HEK293 (cell line): ENCODE results near the gene TENT4A.

Experiments
- CTCF ChIA-PET: fragments of 350-600 bp; formaldehyde crosslinking; extraction: SDS; loops from one replicate; lab custom pipeline; 2021; ENCODE audit warnings: antibody characterized with exemption; lab: Yijun Ruan, JAX
- POLR2A ChIA-PET: fragments of 300-600 bp; formaldehyde crosslinking; extraction: SDS; loops from one replicate; lab custom pipeline; 2020; ENCODE audit warnings: antibody characterized with exemption, inconsistent platforms; lab: Yijun Ruan, JAX
- H3K27ac ChIP-seq: fragments of 200-500 bp; sonication (Bioruptor generic); 2 replicates; pipeline ENCODE4 v1.5.1; 2014; ENCODE audit warnings: low read depth, low read length, control low read depth, inconsistent platforms; ENCODE audit errors: extremely low read depth
- H3K36me3 ChIP-seq, 2 experiments: fragments of 200-500 bp in 1 of 2; sonication (Bioruptor generic) in 1 of 2; 1 replicate in 1 of 2; 2 replicates in 1 of 2; pipeline ENCODE4 v1.5.1; 2014 to 2017; ENCODE audit warnings: inconsistent platforms in 2 of 2, low read length in 2 of 2; ENCODE audit not compliant: control insufficient read depth in 2 of 2, insufficient read depth in 1 of 2
- H3K4me1 ChIP-seq: fragments of 200-500 bp; sonication (Bioruptor generic); 2 replicates; pipeline ENCODE4 v1.5.1; 2014; ENCODE audit warnings: mild to moderate bottlenecking, low read length, inconsistent platforms; ENCODE audit not compliant: control insufficient read depth, insufficient read depth
- H3K4me3 ChIP-seq: 2 replicates; pipeline ENCODE4 v1.5.1; 2011; ENCODE audit warnings: low read depth, mild to moderate bottlenecking, control low read depth, low read length, moderate library complexity
- H3K9me3 ChIP-seq: fragments of 200-500 bp; sonication (Bioruptor generic); 2 replicates; pipeline ENCODE4 v1.5.1; 2014; ENCODE audit warnings: low read depth, low read length, inconsistent platforms; ENCODE audit not compliant: control insufficient read depth, insufficient read depth
- BCL11B ChIP-seq: fragments of 450-650 bp; formaldehyde crosslinking; IDR thresholded peaks from 2 replicates; pipeline ENCODE4 v1.5.1; 2016; ENCODE audit warnings: low read depth, missing biosample characterization, missing genetic modification characterization
- GLI4 ChIP-seq: fragments of 450-650 bp; formaldehyde crosslinking; IDR thresholded peaks from 2 replicates; pipeline ENCODE4 v1.5.1; 2016; ENCODE audit warnings: missing biosample characterization, missing genetic modification characterization
- HOXC10 ChIP-seq: sonication (generic); formaldehyde crosslinking; IDR thresholded peaks from 2 replicates; pipeline ENCODE4 v1.8.1; 2023; ENCODE audit warnings: mild to moderate bottlenecking, missing genetic modification reagents
- PRDM6 ChIP-seq: fragments of 450-650 bp; formaldehyde crosslinking; IDR thresholded peaks from 2 replicates; pipeline ENCODE4 v1.5.1; 2017; ENCODE audit warnings: missing biosample characterization, missing genetic modification characterization
- RBAK ChIP-seq: fragments of 450-650 bp; formaldehyde crosslinking; IDR thresholded peaks from 2 replicates; pipeline ENCODE4 v1.5.1; 2016; ENCODE audit warnings: missing biosample characterization, missing genetic modification characterization
- SCRT1 ChIP-seq: fragments of 450-650 bp; formaldehyde crosslinking; IDR thresholded peaks from 2 replicates; pipeline ENCODE4 v1.5.1; 2016; ENCODE audit warnings: missing biosample characterization, missing genetic modification characterization, borderline replicate concordance
- ZBTB26 ChIP-seq: fragments of 450-650 bp; formaldehyde crosslinking; optimal IDR thresholded peaks from 2 replicates; pipeline ENCODE3; 2016; ENCODE audit warnings: missing biosample characterization, mild to moderate bottlenecking, missing genetic modification characterization
- ZBTB6 ChIP-seq: fragments of 450-650 bp; formaldehyde crosslinking; IDR thresholded peaks from 2 replicates; pipeline ENCODE4 v1.5.1; 2017; ENCODE audit warnings: missing biosample characterization, missing genetic modification characterization
- ZFHX2 ChIP-seq: fragments of 450-650 bp; formaldehyde crosslinking; conservative IDR thresholded peaks from 2 replicates; pipeline ENCODE4 v1.5.1; 2016; ENCODE audit warnings: missing biosample characterization, missing genetic modification characterization
- ZFP37 ChIP-seq: fragments of 450-650 bp; formaldehyde crosslinking; IDR thresholded peaks from 2 replicates; pipeline ENCODE4 v1.5.1; 2016; ENCODE audit warnings: missing biosample characterization, missing genetic modification characterization
- ZNF132 ChIP-seq: fragments of 450-650 bp; formaldehyde crosslinking; IDR thresholded peaks from 2 replicates; pipeline ENCODE4 v1.5.1; 2017; ENCODE audit warnings: missing biosample characterization, missing genetic modification characterization, borderline replicate concordance
- ZNF140 ChIP-seq: fragments of 450-650 bp; formaldehyde crosslinking; IDR thresholded peaks from 2 replicates; pipeline ENCODE4 v1.5.1; 2016; ENCODE audit warnings: missing biosample characterization, missing genetic modification characterization
- ZNF148 ChIP-seq: fragments of 450-650 bp; formaldehyde crosslinking; IDR thresholded peaks from 2 replicates; pipeline ENCODE4 v1.5.0; 2017; ENCODE audit warnings: missing biosample characterization, missing genetic modification characterization, borderline replicate concordance
- ZNF2 ChIP-seq: fragments of 450-650 bp; formaldehyde crosslinking; IDR thresholded peaks from 2 replicates; pipeline ENCODE4 v1.5.1; 2016; ENCODE audit warnings: missing biosample characterization, missing genetic modification characterization
- ZNF223 ChIP-seq: fragments of 450-650 bp; formaldehyde crosslinking; IDR thresholded peaks from 2 replicates; pipeline ENCODE4 v1.5.1; 2016; ENCODE audit warnings: missing biosample characterization, missing genetic modification characterization
- ZNF24 ChIP-seq: fragments of 450-650 bp; formaldehyde crosslinking; IDR thresholded peaks from 2 replicates; pipeline ENCODE4 v1.5.1; 2016; ENCODE audit warnings: missing biosample characterization, missing genetic modification characterization
- ZNF571 ChIP-seq: fragments of 450-650 bp; formaldehyde crosslinking; IDR thresholded peaks from 2 replicates; pipeline ENCODE4 v1.5.0; 2017; ENCODE audit warnings: missing biosample characterization, missing genetic modification characterization
- ZNF664 ChIP-seq: fragments of 450-650 bp; formaldehyde crosslinking; IDR thresholded peaks from 2 replicates; pipeline ENCODE4 v1.5.1; 2016; ENCODE audit warnings: missing biosample characterization, missing genetic modification characterization
- ZNF701 ChIP-seq: fragments of 450-650 bp; formaldehyde crosslinking; IDR thresholded peaks from 2 replicates; pipeline ENCODE4 v1.5.1; 2016; ENCODE audit warnings: missing biosample characterization, missing genetic modification characterization
- ZNF768 ChIP-seq: fragments of 450-650 bp; formaldehyde crosslinking; IDR thresholded peaks from 2 replicates; pipeline ENCODE4 v1.5.1; 2018; ENCODE audit warnings: missing biosample characterization, mild to moderate bottlenecking, missing genetic modification characterization
- ZNF776 ChIP-seq: fragments of 450-650 bp; formaldehyde crosslinking; IDR thresholded peaks from 2 replicates; pipeline ENCODE4 v1.5.0; 2017; ENCODE audit warnings: missing biosample characterization, missing genetic modification characterization, borderline replicate concordance

The TENT4A gene

GRCh38 chr5:6673963-6674362, 39.3 kb upstream of the TENT4A start (continued):
- no peak for TF ChIP-seq ZNF701 (tag by site-specific recombination)

GRCh38 chr5:6674421-6674820, 38.8 kb upstream of the TENT4A start:
- POLR2A ChIA-PET = no interaction called here
- no peak overlapping the region for H3K27ac ChIP-seq
- no peak for TF ChIP-seq ZFHX2 (tag by site-specific recombination)

GRCh38 chr5:6674886-6675285, 38.3 kb upstream of the TENT4A start:
- Histone ChIP-seq H3K27ac (no peak overlapping the region), H3K4me3 (no peak overlapping the region), H3K9me3 (no peaks in the 10 kb centered on the region), H3K36me3 (peaks cover 0 to 6% of the 10 kb centered on the region in 2 experiments; a peak in 1 of 3 replicates), H3K4me1 (no peaks in the 10 kb centered on the region)
- ChIA-PET POLR2A (no interaction called here), CTCF (no interaction called here)
- no peak for TF ChIP-seq ZNF664 (tag by site-specific recombination)
- TF ChIP-seq ZNF2 (tag by site-specific recombination) = no peak
- TF ChIP-seq ZNF223 (tag by site-specific recombination) = no peak
- TF ChIP-seq ZNF571 = no peak
- TF ChIP-seq ZBTB6 (tag by site-specific recombination) = no peak
- TF ChIP-seq ZFP37 (tag by site-specific recombination) = no peak
- no peak for TF ChIP-seq GLI4 (tag by site-specific recombination)
- TF ChIP-seq SCRT1 (tag by site-specific recombination) = no peak
- TF ChIP-seq BCL11B (tag by site-specific recombination) = no peak
- TF ChIP-seq ZNF24 (tag by site-specific recombination) = no peak
- TF ChIP-seq PRDM6 = no peak
- no peak for TF ChIP-seq RBAK (tag by site-specific recombination)
- no peak for TF ChIP-seq ZNF132
- no peak for TF ChIP-seq ZNF776 (tag by site-specific recombination)
- no peak for TF ChIP-seq ZNF148
- no peak for TF ChIP-seq ZNF140 (tag by site-specific recombination)
- no peak for TF ChIP-seq ZNF768
- no peak for TF ChIP-seq HOXC10 (CRISPR knock-in tag)
- TF ChIP-seq ZBTB26 = no peak

More at GRCh38 chr5:6674421-6674820, 38.8 kb upstream of the TENT4A start:
- CTCF ChIA-PET = no interaction called here
- Histone ChIP-seq H3K4me3 (no peak overlapping the region), H3K4me1 (no peaks in the 10 kb centered on the region), H3K36me3 (peaks cover 0 to 7% of the 10 kb centered on the region in 2 experiments; a peak in 1 of 3 replicates), H3K9me3 (no peaks in the 10 kb centered on the region)
